Calu3 (cell line): ENCODE data around the gene ASB6. TPM values are rescaled to one million over a fixed set of nuclear protein-coding genes. Genes with fewer than 3 reads are reported as not detected.

Experiments
- BruUV-seq: library from RNA; stranded (reverse); fragments of 400-500 nt; replicated peaks from 2 replicates; lab custom pipeline; 2021; lab: Mats Ljungman, UMichigan
- CTCF ChIA-PET: fragments of 300-600 bp; sonication (Branson Sonifier 250); formaldehyde crosslinking; loops from one replicate; lab custom pipeline; 2022; ENCODE audit warnings: antibody characterized with exemption; lab: Charles Lee
- DNase-seq: peaks from one replicate; pipeline ENCODE4 v3.0.0; 2022
- H3K27ac Mint-ChIP-seq: one replicate; pipeline ENCODE4 v1.8.0; 2022; ENCODE audit warnings: mixed read lengths; ENCODE audit not compliant: unreplicated experiment
- H3K27me3 Mint-ChIP-seq: one replicate; pipeline ENCODE4 v1.8.0; 2022; ENCODE audit warnings: mixed read lengths; ENCODE audit not compliant: unreplicated experiment
- H3K36me3 Mint-ChIP-seq: one replicate; pipeline ENCODE4 v1.8.0; 2022; ENCODE audit warnings: mild to moderate bottlenecking, moderate library complexity, mixed read lengths; ENCODE audit not compliant: insufficient read depth, unreplicated experiment
- H3K4me1 Mint-ChIP-seq: one replicate; pipeline ENCODE4 v1.8.0; 2022; ENCODE audit warnings: mild to moderate bottlenecking, low read depth, mixed read lengths; ENCODE audit not compliant: unreplicated experiment
- H3K4me3 Mint-ChIP-seq: one replicate; pipeline ENCODE4 v1.8.0; 2022; ENCODE audit warnings: mild to moderate bottlenecking, low read depth, moderate library complexity, mixed read lengths; ENCODE audit not compliant: unreplicated experiment
- H3K9me3 Mint-ChIP-seq: one replicate; pipeline ENCODE4 v1.8.0; 2022; ENCODE audit warnings: low read depth, mixed read lengths; ENCODE audit not compliant: unreplicated experiment
- intact Hi-C: fragments of 100-400 bp; cut with micrococcal nuclease; formaldehyde crosslinking; loops from one replicate; pipeline ENCODE4 v1.10.0; 2022; ENCODE audit not compliant: unreplicated experiment
- total RNA-seq: library from RNA; stranded (reverse); gene quantifications from 2 replicates; pipeline ENCODE4 v1.2.3, GENCODE V29; 2022
- TF ChIP-seq, protein P1 (sequence below): fragments of 200-600 bp; IDR thresholded peaks from one replicate; pipeline ENCODE4 v1.8.0; 2022; ENCODE audit warnings: antibody characterized with exemption; ENCODE audit not compliant: unreplicated experiment

The ASB6 gene
- total RNA-seq, 1 experiment from 2014 or later = 15.5 TPM

- BruUV-seq = no TSS peak
- CTCF ChIA-PET = no interaction called here
- H3K4me1 Mint-ChIP-seq = peaks cover 17% of the 10 kb centered on the region
- H3K9me3 Mint-ChIP-seq = no peaks in the 10 kb centered on the region
- peaks cover 52% of the 10 kb centered on the region for H3K36me3 Mint-ChIP-seq
- TF ChIP-seq, protein P1, sequence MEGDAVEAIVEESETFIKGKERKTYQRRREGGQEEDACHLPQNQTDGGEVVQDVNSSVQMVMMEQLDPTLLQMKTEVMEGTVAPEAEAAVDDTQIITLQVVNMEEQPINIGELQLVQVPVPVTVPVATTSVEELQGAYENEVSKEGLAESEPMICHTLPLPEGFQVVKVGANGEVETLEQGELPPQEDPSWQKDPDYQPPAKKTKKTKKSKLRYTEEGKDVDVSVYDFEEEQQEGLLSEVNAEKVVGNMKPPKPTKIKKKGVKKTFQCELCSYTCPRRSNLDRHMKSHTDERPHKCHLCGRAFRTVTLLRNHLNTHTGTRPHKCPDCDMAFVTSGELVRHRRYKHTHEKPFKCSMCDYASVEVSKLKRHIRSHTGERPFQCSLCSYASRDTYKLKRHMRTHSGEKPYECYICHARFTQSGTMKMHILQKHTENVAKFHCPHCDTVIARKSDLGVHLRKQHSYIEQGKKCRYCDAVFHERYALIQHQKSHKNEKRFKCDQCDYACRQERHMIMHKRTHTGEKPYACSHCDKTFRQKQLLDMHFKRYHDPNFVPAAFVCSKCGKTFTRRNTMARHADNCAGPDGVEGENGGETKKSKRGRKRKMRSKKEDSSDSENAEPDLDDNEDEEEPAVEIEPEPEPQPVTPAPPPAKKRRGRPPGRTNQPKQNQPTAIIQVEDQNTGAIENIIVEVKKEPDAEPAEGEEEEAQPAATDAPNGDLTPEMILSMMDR = no peak
- H3K4me3 Mint-ChIP-seq = no peak overlapping the region
- no peak overlapping the region for H3K27ac Mint-ChIP-seq
- no peak for DNase-seq
- no peaks in the 10 kb centered on the region for H3K27me3 Mint-ChIP-seq
- intact Hi-C loops = loop anchor here (10.0 kb wide), 2 partner anchors 227 to 437 kb away; partner anchors contain the start of gene IER5L
Measured at GRCh38 chr9:129612123-129612522, 29.8 kb downstream of the ASB6 start.

DNA sequence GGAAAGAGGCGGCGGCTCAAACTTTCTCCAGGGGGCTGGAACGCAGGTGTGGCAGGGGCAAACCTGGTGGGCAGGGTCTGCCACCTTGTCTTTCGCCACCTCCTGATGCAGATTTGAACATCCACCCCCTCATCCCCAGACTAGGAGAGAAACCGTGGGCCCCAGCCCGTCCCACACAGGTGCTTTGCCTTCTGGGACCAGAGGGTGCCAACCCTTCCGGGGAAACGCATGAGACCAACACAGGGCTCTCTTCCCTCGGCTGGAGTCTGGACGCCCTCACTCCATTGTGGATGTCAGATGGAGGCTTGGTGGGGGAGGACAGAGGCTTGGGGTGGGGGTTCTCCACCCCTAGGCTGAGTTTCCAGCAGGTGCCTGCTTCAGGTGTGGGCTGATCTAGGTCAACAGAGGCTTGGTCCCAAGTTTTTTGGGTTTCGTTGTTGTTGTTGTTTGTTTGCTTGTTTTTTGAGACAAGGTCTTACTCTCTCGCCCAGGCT is 30.6 kb downstream of the ASB6 start:
- TF ChIP-seq, protein P1 = no peak
- Mint-ChIP-seq H3K27ac (no peak overlapping the region), H3K4me1 (peaks cover 21% of the 10 kb centered on the region), H3K27me3 (no peaks in the 10 kb centered on the region), H3K9me3 (no peaks in the 10 kb centered on the region), H3K4me3 (peak overlapping the region; percentile 79), H3K36me3 (peaks cover 52% of the 10 kb centered on the region)
- intact Hi-C loops = loop anchor here (10.0 kb wide), 2 partner anchors 227 to 437 kb away; partner anchors contain the start of gene IER5L
- BruUV-seq = no TSS peak
- no peak for DNase-seq
- CTCF ChIA-PET = interaction anchor here (0.8 to 1.2 kb wide), 3 partner anchors 437 to 480 kb away, joined by 3 to 5 read pairs (median 3); no protein-coding TSS in a partner anchor

- CTCF ChIA-PET = interaction anchor here (0.8 to 1.2 kb wide), 3 partner anchors 436 to 479 kb away, joined by 3 to 5 read pairs (median 3); no protein-coding TSS in a partner anchor
- H3K36me3 Mint-ChIP-seq = peaks cover 52% of the 10 kb centered on the region
- H3K9me3 Mint-ChIP-seq = no peaks in the 10 kb centered on the region
- DNase-seq = peak; percentile 75
- TF ChIP-seq, protein P1 = peak; percentile 90
- H3K27me3 Mint-ChIP-seq = no peaks in the 10 kb centered on the region
- H3K4me3 Mint-ChIP-seq = peak overlapping the region; percentile 79
- no TSS peak for BruUV-seq
- intact Hi-C loops = loop anchor here (10.0 kb wide), 2 partner anchors 226 to 436 kb away; partner anchors contain the start of gene IER5L
- H3K27ac Mint-ChIP-seq = no peak overlapping the region
- H3K4me1 Mint-ChIP-seq = peaks cover 21% of the 10 kb centered on the region
Measured at GRCh38 chr9:129610473-129611306, 31.3 kb downstream of the ASB6 start.

DNA sequence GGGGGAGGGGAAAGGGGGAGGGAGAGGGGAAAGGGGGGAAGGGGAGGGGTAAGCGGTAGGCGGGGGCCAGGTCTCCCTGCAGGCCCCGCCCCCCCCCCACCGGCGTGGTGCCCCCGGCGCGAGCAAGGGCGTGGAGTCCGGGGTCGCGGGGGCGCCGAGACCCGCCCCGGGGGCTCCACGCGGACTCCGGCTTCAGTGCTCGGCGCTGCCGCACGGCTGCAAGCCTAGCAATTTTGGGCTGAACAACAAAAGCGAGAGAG is 31.8 kb downstream of the ASB6 start:
- intact Hi-C loops = loop anchor here (10.0 kb wide), 2 partner anchors 225 to 435 kb away; partner anchors contain the start of gene IER5L
- CTCF ChIA-PET = no interaction called here
- H3K36me3 Mint-ChIP-seq = peaks cover 52% of the 10 kb centered on the region
- peak overlapping the region; percentile 79 for H3K4me3 Mint-ChIP-seq
- H3K9me3 Mint-ChIP-seq = no peaks in the 10 kb centered on the region
- BruUV-seq = no TSS peak
- DNase-seq = no peak
- peak overlapping the region; percentile 88 for H3K27ac Mint-ChIP-seq
- TF ChIP-seq, protein P1 = no peak
- peaks cover 21% of the 10 kb centered on the region for H3K4me1 Mint-ChIP-seq
- H3K27me3 Mint-ChIP-seq = no peaks in the 10 kb centered on the region
